HG02884 (cell line): ENCODE results near the gene PDE4D.
"Not testable (repeated sequence)": the region's sequence is repeated elsewhere in the genome, so short reads cannot be mapped to it uniquely, and the experiment has no call there.

ENCODE experiments used
- ATAC-seq: cut with Tn5 transposase; IDR thresholded peaks from one replicate; pipeline ENCODE4 v1.9.1; 2021; ENCODE audit warnings: mild to moderate bottlenecking, moderate library complexity; ENCODE audit not compliant: unreplicated experiment

PDE4D gene

DNA sequence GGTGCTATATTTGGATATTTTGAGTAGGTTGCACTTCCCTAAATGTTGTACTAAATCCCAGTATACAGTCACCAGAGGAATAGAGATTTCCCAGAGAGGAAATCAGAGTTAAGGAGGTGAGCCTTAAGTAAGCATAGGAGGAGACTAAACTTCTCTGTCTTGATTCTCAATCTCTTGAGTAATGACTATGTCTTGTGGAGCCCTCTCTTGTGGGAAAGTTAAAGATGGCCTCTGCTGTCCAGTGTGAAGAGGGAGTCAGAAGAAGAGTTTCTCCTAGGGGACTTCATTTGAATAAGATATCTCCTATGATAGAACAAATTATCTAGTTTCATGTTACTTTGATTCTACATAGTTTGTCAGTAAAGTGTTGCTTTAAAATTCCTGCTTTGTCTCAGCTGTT, 502.5 kb downstream of the PDE4D start:
- ATAC-seq, result no peak

GRCh38 chr5:59390074-59390659, 503.4 kb downstream of the PDE4D start:
- no peak for ATAC-seq

DNA sequence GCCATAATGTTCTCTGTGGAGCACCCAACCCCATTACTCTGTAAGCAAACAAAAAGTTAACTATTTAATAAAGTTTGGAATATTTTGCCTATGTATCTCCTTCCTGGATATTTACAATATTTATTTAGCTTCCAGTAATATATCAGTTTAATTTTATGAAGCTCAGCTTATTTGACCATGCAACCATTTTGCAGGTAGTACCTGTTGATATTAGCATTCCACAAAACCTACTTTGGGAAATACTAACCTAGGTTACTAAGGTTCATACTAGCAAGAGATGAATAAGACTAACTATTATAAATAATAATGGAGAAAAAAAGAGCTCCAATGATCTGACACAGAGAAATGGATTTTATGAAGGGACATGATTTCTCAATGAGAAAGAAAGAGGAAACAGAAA, 506.4 kb downstream of the PDE4D start:
- no peak for ATAC-seq

- no peak for ATAC-seq
Measured at GRCh38 chr5:59385700-59386099, 507.8 kb downstream of the PDE4D start.

- ATAC-seq, result peak; percentile 99
Measured at GRCh38 chr5:59380350-59380951, 513.1 kb downstream of the PDE4D start.

- not testable (repeated sequence) for ATAC-seq
Measured at GRCh38 chr5:59374036-59374435, 519.5 kb downstream of the PDE4D start.

- no peak for ATAC-seq
Measured at GRCh38 chr5:59371525-59372127, 521.9 kb downstream of the PDE4D start.

DNA sequence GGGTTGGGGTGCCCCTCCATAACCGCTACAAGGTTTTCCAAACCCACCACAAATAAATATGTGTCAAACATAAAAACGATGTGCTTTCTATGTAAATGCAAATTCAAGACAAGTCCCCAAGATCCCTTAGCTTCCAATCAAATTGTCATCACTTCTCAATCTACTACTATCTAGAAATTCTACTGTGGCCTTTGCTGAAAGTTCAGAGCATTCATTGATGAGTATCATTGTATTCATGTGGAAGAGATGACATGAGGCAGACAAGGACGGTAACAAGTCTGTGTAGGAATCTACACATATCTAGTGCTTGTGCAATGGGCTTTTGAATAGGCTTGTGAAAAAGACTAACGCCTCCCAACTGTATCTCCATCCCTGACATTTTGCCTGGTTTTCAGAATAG, 524.6 kb downstream of the PDE4D start:
- ATAC-seq, result no peak

- no peak for ATAC-seq
Measured at GRCh38 chr5:59367791-59368394, 525.6 kb downstream of the PDE4D start.

DNA sequence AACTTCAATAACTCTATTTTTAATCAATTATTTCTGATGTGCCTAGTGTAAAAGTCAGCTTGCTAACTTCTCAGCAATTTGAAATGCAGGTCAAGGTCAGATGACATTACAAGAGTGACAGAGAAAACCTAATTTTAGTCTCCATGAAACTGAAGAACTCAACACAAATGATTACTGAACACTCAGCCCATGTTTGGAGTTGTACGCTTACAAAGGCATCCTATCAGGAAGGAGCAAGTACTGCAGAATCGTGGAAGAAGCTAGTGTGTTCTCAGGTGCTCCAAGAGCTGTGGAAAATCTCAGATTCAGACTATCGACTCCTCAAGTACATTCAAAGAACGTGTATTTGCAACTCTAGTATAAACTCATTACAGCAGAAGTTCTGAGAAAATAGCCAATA, 526.7 kb downstream of the PDE4D start:
- ATAC-seq, result no peak

DNA sequence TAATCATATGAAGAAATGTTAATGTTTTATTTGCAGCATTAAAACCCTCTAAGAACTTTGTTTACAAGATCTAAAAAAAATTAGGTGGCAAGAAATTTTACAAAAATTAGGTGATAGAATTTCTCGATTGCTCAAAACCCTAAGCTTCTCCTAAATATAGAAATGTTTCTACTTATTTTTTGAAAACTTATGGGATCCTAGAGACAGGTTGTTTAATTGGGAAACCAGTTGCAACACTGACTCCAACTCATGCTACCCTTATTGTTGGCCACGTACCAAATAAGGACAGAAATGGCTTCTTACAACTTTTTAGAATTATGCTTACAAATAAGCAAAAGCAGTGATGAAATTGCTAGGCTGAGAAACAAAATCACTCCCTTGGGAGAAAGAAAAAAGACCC, 531.1 kb downstream of the PDE4D start:
- no peak for ATAC-seq

DNA sequence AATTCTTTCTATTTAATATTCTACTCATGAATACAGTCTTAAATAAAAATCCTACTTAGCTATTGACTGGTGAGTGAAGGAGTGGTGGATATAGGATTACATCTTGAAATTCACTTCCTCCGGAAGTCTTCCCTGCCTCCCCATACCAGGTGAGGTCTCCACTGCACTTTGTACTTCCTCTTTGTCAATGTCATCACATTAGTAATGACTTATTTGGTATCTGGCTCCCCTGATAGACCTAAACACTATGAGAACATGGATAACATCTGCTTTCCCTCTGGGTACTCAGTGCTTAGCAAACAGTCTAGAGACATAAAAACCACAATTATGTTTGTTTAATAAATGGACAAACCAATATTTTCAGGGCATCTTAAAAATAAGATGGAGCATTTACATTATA, 532.1 kb downstream of the PDE4D start:
- ATAC-seq, result no peak

- no peak for ATAC-seq
Measured at GRCh38 chr5:59360130-59360555, 533.4 kb downstream of the PDE4D start.

DNA sequence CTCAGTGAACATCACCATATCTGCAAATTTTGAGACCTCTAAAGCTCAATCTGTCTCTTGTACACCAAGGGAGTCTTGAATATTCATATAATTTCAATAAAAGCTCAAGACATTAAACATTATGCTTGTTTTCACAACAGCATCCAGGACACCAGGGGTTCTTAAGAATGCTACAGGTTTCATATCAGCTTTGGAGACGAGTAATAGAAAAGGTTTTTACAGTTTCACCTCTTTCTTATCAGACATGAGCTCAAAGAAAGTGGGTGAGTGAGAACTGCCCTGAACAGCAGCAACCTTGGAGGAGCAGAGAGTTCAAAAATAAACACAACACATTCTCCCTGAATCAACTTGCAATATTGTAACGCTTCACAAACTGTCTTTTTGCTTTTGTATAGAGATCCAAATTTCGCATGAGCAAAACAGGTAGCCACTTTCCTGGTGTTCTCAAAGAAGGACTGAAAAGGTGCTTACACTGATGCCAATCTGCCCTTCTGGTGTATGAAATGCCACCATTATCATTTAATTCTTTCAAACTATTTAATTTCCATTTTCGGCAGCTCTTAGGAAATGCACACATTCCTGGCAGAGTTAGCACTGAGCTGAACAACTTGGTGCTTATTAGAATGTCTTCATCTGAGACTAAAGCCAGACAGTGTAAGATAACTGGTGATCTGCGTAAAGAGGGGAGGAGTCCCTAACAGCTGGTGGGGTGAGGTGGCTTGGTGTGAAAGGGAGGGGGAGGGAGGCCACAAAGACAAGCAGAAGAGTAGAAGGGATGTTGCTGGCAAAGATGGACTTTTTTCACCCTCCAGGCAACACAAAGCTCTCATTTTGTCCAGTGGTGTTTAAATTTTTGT, 535.3 kb downstream of the PDE4D start:
- ATAC-seq, result no peak

- no peak for ATAC-seq
Measured at GRCh38 chr5:59357381-59357977, 536.0 kb downstream of the PDE4D start.

DNA sequence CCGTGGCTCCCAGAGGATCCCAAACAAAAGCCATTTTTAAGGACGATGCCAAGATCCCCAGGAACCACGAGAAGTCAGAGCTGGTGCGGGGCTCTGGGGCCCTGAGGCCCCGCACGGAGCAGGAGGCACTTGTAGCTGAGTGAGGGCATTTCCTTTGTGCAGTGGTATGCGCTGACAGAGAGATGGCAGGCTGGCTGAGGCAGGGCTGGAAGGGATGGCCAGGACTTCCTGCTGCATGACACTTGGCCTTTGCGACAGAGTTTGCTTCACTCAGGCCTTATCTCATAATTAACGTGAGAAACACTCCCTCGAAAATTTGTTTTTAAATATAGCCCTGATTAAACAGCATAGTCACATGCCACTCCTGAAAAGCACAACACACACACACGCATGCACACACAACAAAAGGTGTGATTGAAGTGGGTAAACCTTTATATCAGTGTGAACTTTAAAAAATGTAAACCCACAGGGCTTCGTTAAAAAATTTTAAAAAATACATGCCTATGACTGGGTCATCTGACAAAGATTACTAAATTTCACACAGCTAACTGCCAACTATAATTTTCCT, 536.6 kb downstream of the PDE4D start:
- ATAC-seq, result no peak

GRCh38 chr5:59354811-59355210, 538.7 kb downstream of the PDE4D start:
- no peak for ATAC-seq

GRCh38 chr5:59354274-59354673, 539.3 kb downstream of the PDE4D start:
- ATAC-seq, result no peak

DNA sequence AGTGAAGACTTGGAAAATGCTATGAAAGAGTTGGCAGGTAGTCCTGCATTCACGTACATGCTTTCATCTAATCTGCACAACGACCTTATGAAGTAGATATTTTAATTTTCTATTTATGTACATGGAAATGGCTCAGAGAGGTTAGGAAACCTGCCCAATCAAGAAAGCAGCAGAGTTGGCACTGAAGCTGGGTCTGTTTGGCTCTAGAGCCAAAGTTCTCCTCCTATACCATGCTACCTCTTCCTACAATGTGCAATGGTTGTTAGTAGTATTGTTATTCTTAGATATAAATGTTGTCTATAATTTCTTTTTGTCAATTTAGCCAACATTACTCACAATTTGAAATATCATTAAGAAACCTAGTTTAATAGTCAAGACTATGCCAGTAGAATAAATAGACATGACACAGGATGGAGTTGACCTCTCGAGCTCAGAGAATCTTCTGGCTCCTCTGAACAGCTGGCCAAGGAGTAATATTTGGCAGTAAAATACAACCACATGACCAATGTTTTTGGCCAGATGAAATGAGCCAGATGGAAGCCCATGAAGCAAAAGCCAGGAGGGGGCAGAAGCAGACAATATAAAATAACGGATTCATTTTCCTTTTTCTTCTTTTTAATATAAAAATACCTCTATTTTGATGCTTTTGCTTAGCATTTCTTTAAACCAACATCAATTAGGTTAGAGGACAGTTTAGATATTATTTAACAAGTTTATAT, 542.3 kb downstream of the PDE4D start:
- ATAC-seq, result no peak

DNA sequence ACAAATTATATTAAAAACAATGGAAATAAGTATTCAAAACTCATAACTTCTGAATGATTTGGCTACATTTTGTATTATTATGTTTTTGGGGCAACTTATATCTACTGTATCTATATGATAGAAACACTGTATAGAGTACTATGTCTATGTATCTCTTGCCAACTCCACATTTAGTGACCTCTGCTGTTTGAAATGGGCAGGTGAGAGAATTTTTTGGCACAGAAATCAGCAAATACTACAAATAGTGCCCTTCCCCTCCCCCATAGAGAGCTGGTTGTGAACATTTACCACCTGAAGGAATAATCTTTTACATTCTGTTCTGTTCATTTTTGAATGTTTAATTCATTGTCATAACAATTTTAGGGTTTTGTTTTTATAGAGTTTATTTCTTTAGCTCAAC, 545.3 kb downstream of the PDE4D start:
- no peak for ATAC-seq
